ENCODE results near the gene REV3L.

GRCh38 chr6:111266276-111266675 is 216.7 kb downstream of the REV3L start:
- TF ChIP-seq POLR2A (IDR thresholded peaks at IDR 0.05; ENCODE audit: low read depth) (no peak), CTCF (IDR thresholded peaks at IDR 0.05) (no peak)

Data from esophagus muscularis mucosa (tissue), 3 donors.